ENCODE measurements around the gene KCNJ2. TPM values are rescaled to one million over a fixed set of nuclear protein-coding genes. Genes with fewer than 3 reads are reported as not detected.

KCNJ2 gene
- total RNA-seq, 1 experiment from 2014 or later: 0.15 TPM

GRCh38 chr17:70158180-70158579, 11.2 kb upstream of the KCNJ2 start:
- Mint-ChIP-seq H3K4me1 (no peaks in the 10 kb centered on the region), H3K27ac (no peak overlapping the region), H3K36me3 (ENCODE audit: insufficient read depth in 1 of 3, low read depth in 3 of 3) (no peaks in the 10 kb centered on the region), H3K27me3 (ENCODE audit: low read depth) (no peaks in the 10 kb centered on the region), H3K9me3 (no peaks in the 10 kb centered on the region), H3K4me3 (no peak overlapping the region)
- Histone ChIP-seq H3K23ac (ENCODE audit: insufficient read length, low read depth, low read length) (no peak overlapping the region), H3K56ac (ENCODE audit: insufficient read length, low read depth, low read length) (no peak overlapping the region), H2BK120ac (ENCODE audit: low read depth, low read length, poor library complexity, severe bottlenecking) (no peak overlapping the region), H3K4me1 (ENCODE audit: insufficient read depth, low read length) (no peaks in the 10 kb centered on the region), H2BK20ac (ENCODE audit: low read depth, low read length, poor library complexity, severe bottlenecking) (no peak overlapping the region), H2AFZ (ENCODE audit: low read length) (no peak overlapping the region), H4K8ac (replicated peaks; ENCODE audit: insufficient read length, low read depth, low read length) (no peak overlapping the region), H4K20me1 (ENCODE audit: control insufficient read depth, insufficient read depth, insufficient read length) (no peaks in the 10 kb centered on the region), H3K9ac (ENCODE audit: extremely low read depth, insufficient read length, low read length) (no peak overlapping the region), H3T11ph (ENCODE audit: low read length) (no peak overlapping the region), H3K79me1 (ENCODE audit: insufficient read depth, low read depth, low read length, poor library complexity, severe bottlenecking) (no peaks in the 10 kb centered on the region), H3K79me2 (ENCODE audit: insufficient read depth, low read length) (no peaks in the 10 kb centered on the region), H3K14ac (ENCODE audit: insufficient read depth, low read length) (no peak overlapping the region), H2AK5ac (ENCODE audit: insufficient read length, low read length) (no peak overlapping the region), H3K27me3 (ENCODE audit: insufficient read depth, low read length) (no peaks in the 10 kb centered on the region), H3K9me3 (ENCODE audit: control insufficient read depth, low read depth, low read length) (no peaks in the 10 kb centered on the region), H3K4me2 (ENCODE audit: insufficient read depth, insufficient read length, low read length) (no peak overlapping the region), H4K5ac (ENCODE audit: insufficient read length, low read depth, low read length) (no peak overlapping the region), H3K27ac (ENCODE audit: insufficient read length, low read depth, low read length) (no peak overlapping the region), H3K23me2 (ENCODE audit: insufficient read length, low read depth, low read length, poor library complexity, severe bottlenecking) (no peaks in the 10 kb centered on the region), H2BK12ac (ENCODE audit: insufficient read length, low read depth, low read length) (no peak overlapping the region), H2BK5ac (ENCODE audit: insufficient read length, low read length) (no peak overlapping the region), H4K91ac (ENCODE audit: insufficient read length, low read depth, low read length) (no peak overlapping the region), H3K4ac (ENCODE audit: low read depth, low read length) (no peak overlapping the region), H2BK15ac (ENCODE audit: low read depth, low read length) (no peak overlapping the region), H3K18ac (ENCODE audit: insufficient read length, low read depth, low read length) (no peak overlapping the region)
- no peak for DNase-seq
- no CpG with 5 or more reads among the region's 4 CpGs for WGBS (ENCODE audit: extremely low coverage, insufficient read length, low lambda C conversion rate)
- TF ChIP-seq CTCF (conservative IDR thresholded peaks at IDR 0.05): no peak

All from H9 (cell line).